Prostate gland (tissue), 2 donors: ENCODE measurements around the gene APCDD1L.

Experiments
- POLR2A ChIP-seq: fragments of 450-650 bp; IDR thresholded peaks from one replicate; pipeline ENCODE4 v1.6.1; 2016; ENCODE audit warnings: antibody characterized with exemption, mild to moderate bottlenecking
- TF ChIP-seq, protein P1 (sequence below), 4 experiments: fragments of 200-600 bp in 2 of 4; fragments of 450-650 bp in 2 of 4; sonication (generic) in 2 of 4; IDR thresholded peaks; 1 replicate in 3 of 4; 2 replicates in 1 of 4; pipeline ENCODE4 v1.5.1; 2016 to 2019; ENCODE audit warnings: antibody characterized with exemption in 4 of 4, mild to moderate bottlenecking in 2 of 4, moderate library complexity in 2 of 4

DNA sequence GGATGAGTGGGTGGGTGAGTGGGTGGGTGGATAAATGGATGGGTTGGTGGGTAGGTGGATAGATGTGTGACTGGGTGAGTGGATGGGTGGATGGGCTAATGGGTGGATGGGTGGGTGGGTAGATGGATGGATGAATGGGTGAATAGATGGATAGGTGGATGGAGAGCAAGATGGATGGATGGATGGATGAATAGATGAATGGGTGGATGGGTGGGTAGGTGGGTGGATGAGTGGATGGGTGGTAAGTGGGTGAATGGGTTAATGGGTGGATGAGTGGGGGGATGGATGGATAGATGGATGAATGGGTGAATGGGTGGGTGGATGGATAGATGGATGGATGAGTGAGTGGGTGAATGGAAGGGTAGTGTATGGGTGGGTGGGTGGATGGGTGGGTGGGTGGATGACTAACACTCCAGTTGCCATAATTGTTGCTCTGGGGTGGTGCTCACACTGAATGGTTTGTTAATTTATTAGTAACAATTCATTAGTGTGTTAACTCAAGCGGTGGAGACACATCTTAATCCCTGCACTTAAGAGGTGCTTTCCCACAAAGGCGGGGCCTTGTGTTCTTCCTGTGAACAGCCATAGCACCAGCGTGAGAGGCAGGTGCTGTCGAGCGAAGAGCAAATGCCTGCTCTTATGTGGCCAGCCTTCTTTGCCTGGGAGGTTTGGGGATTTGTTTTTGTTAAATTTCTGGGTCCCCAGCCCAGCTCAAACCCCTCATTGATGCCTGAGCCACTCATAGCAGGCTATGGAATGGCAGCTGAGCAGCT lies 4.9 kb upstream of the APCDD1L start:
- TF ChIP-seq POLR2A: no peak
- TF ChIP-seq, protein P1, sequence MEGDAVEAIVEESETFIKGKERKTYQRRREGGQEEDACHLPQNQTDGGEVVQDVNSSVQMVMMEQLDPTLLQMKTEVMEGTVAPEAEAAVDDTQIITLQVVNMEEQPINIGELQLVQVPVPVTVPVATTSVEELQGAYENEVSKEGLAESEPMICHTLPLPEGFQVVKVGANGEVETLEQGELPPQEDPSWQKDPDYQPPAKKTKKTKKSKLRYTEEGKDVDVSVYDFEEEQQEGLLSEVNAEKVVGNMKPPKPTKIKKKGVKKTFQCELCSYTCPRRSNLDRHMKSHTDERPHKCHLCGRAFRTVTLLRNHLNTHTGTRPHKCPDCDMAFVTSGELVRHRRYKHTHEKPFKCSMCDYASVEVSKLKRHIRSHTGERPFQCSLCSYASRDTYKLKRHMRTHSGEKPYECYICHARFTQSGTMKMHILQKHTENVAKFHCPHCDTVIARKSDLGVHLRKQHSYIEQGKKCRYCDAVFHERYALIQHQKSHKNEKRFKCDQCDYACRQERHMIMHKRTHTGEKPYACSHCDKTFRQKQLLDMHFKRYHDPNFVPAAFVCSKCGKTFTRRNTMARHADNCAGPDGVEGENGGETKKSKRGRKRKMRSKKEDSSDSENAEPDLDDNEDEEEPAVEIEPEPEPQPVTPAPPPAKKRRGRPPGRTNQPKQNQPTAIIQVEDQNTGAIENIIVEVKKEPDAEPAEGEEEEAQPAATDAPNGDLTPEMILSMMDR (IDR thresholded peaks at IDR 0.05): no peak
